Lower lobe of right lung (tissue), 2 donors: ENCODE measurements around the gene C11orf54. TPM values are rescaled to one million over a fixed set of nuclear protein-coding genes. Genes with fewer than 3 reads are reported as not detected.

Experiments used
- ATAC-seq, 2 donors: fragments of 200-7000 bp; cut with Tn5 transposase; one replicate each; pipeline ENCODE4 v1.9.1; 2020 to 2022; ENCODE audit warnings: mild to moderate bottlenecking in 2 of 2, moderate library complexity in 2 of 2
- DNase-seq: peaks from one replicate; pipeline ENCODE4 v3.0.0-alpha.2; 2020
- H3K27ac ChIP-seq: fragments of 200-600 bp; one replicate; pipeline ENCODE4 v1.8.0; 2022
- H3K27me3 ChIP-seq: fragments of 200-600 bp; one replicate; pipeline ENCODE4 v1.8.0; 2022; ENCODE audit warnings: low read depth
- H3K36me3 ChIP-seq: fragments of 200-600 bp; one replicate; pipeline ENCODE4 v1.8.0; 2022; ENCODE audit warnings: mild to moderate bottlenecking
- H3K4me1 ChIP-seq: fragments of 200-600 bp; one replicate; pipeline ENCODE4 v1.8.0; 2022
- H3K4me3 ChIP-seq: fragments of 200-600 bp; one replicate; pipeline ENCODE4 v1.8.0; 2022; ENCODE audit warnings: mild to moderate bottlenecking
- H3K9me3 ChIP-seq: fragments of 200-600 bp; one replicate; pipeline ENCODE4 v1.8.0; 2022
- CTCF ChIP-seq: fragments of 200-600 bp; IDR thresholded peaks from one replicate; pipeline ENCODE4 v1.8.0; 2022; ENCODE audit warnings: antibody characterized with exemption, mild to moderate bottlenecking
- intact Hi-C: fragments of 100-400 bp; cut with DNase I; formaldehyde crosslinking; loops from one replicate; pipeline ENCODE4 v1.11.0; 2022
- long read RNA-seq: library from polyadenylated mRNA; unstranded; transcript quantifications from one replicate; pipeline ENCODE4 v2.0.0, GENCODE V29; 2021
- total RNA-seq: library from RNA; stranded (reverse); fragmentation: NEBNext Ultra II Directional; extraction: Animal tissue kit (Norgen Biotek cat#: 25700); gene quantifications from one replicate; pipeline ENCODE4 v1.2.1, GENCODE V29; 2021
- donor health status: DM: no; HTN: yes; CAD: no; lungs with severe emphysema.

Gene C11orf54
- 50.2 TPM for total RNA-seq
- long read RNA-seq, full-length matches to known transcripts: 54 of 81 reads
- long read RNA-seq, partial matches to known transcripts: 8 of 81 reads
- long read RNA-seq, other reads (novel, unspliced or antisense): 19 of 81 reads

- peaks cover 40% of the 10 kb centered on the region for H3K36me3 ChIP-seq
- no peaks in the 10 kb centered on the region for H3K27me3 ChIP-seq
- peaks cover 58% of the 10 kb centered on the region for H3K4me1 ChIP-seq
- intact Hi-C loops: no loop called here
- H3K27ac ChIP-seq: peak within 1 kb of the TSS; percentile 94
- H3K4me3 ChIP-seq: peak within 1 kb of the TSS; percentile 84
- TF ChIP-seq CTCF: peak; percentile 5
- ATAC-seq (peak; percentile 97 to 99), DNase-seq (peak; percentile 98)
- H3K9me3 ChIP-seq: no peaks in the 10 kb centered on the region
Measured at GRCh38 chr11:93741094-93741881, at the start of gene C11orf54, which contains the start of gene TAF1D. TSS of gene C11orf54 (plus strand) at chr11:93741672. CDS start at chr11:93747394, 5,722 bp downstream. TSS of gene TAF1D (minus strand) at chr11:93741495. CDS start at chr11:93739304, 2,191 bp downstream.

- no peaks in the 10 kb centered on the region for H3K4me1 ChIP-seq
- no peak for TF ChIP-seq CTCF
- no peak overlapping the region for H3K4me3 ChIP-seq
- intact Hi-C loops: no loop called here
- H3K9me3 ChIP-seq: no peaks in the 10 kb centered on the region
- ATAC-seq: no peak
- peaks cover 84% of the 10 kb centered on the region for H3K36me3 ChIP-seq
- no peak for DNase-seq
- no peak overlapping the region for H3K27ac ChIP-seq
- H3K27me3 ChIP-seq: no peaks in the 10 kb centered on the region
Measured at GRCh38 chr11:93694109-93694508, 47.4 kb upstream of the C11orf54 start.

- TF ChIP-seq CTCF: no peak
- no peak overlapping the region for H3K4me3 ChIP-seq
- intact Hi-C loops: no loop called here
- DNase-seq (no peak), ATAC-seq (no peak)
- H3K4me1 ChIP-seq: no peaks in the 10 kb centered on the region
- H3K27ac ChIP-seq: no peak overlapping the region
- no peaks in the 10 kb centered on the region for H3K27me3 ChIP-seq
- peaks cover 84% of the 10 kb centered on the region for H3K36me3 ChIP-seq
- no peaks in the 10 kb centered on the region for H3K9me3 ChIP-seq
Measured at GRCh38 chr11:93694557-93694956, 46.9 kb upstream of the C11orf54 start.

GRCh38 chr11:93697611-93698010 is 43.9 kb upstream of the C11orf54 start:
- ATAC-seq: no peak
- intact Hi-C loops: no loop called here
- Histone ChIP-seq H3K4me1 (no peaks in the 10 kb centered on the region), H3K4me3 (no peak overlapping the region), H3K9me3 (no peaks in the 10 kb centered on the region), H3K27me3 (no peaks in the 10 kb centered on the region), H3K27ac (no peak overlapping the region), H3K36me3 (peaks cover 81% of the 10 kb centered on the region)
- DNase-seq: no peak
- no peak for TF ChIP-seq CTCF

DNA sequence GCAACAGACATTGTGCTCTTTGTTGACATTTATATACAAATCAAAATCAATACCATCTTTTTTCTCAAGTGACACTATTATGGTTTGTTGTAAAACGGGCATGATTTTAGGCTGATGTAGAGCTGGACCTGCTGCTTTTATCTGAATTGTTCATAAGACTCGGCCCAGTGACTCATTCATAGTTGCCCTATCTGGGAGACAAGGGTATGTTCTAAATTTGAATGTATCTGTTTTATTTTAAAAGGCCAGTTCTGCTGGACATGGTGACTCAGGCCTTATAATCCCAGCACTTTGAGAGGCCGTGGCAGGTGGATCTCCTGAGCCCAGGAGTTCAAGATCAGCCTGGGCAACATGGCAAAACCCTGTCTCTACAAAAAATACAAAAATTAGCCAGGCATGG is 40.6 kb upstream of the C11orf54 start:
- DNase-seq (no peak), ATAC-seq (no peak)
- no peak overlapping the region for H3K4me3 ChIP-seq
- H3K27me3 ChIP-seq: no peaks in the 10 kb centered on the region
- no peak for TF ChIP-seq CTCF
- no peaks in the 10 kb centered on the region for H3K9me3 ChIP-seq
- peaks cover 81% of the 10 kb centered on the region for H3K36me3 ChIP-seq
- no peak overlapping the region for H3K27ac ChIP-seq
- no peaks in the 10 kb centered on the region for H3K4me1 ChIP-seq
- intact Hi-C loops: no loop called here
